Transverse colon (tissue), 4 donors: ENCODE measurements around the gene ISX. TPM values are rescaled to one million over a fixed set of nuclear protein-coding genes. Genes with fewer than 3 reads are reported as not detected.
"Not testable (repeated sequence)": the region's sequence is repeated elsewhere in the genome, so short reads cannot be mapped to it uniquely, and the experiment has no call there.

Source experiments
- DNase-seq: peaks from one replicate; pipeline ENCODE4 v3.0.0-alpha.2; 2019
- H3K27ac ChIP-seq, 4 donors: fragments of 200-600 bp; sonication (generic); 2 replicates each; pipeline ENCODE4 v1.5.1; 2016 to 2018; ENCODE audit warnings: inconsistent platforms in 4 of 4
- H3K27me3 ChIP-seq: fragments of 200-600 bp; sonication (generic); 2 replicates; pipeline ENCODE4 v1.5.1; 2017; ENCODE audit warnings: inconsistent platforms
- H3K36me3 ChIP-seq, 4 donors: fragments of 200-600 bp; sonication (generic); 2 replicates each; pipeline ENCODE4 v1.5.1; 2017 to 2019; ENCODE audit warnings: inconsistent platforms in 4 of 4
- H3K4me1 ChIP-seq, 4 donors: fragments of 200-600 bp; sonication (generic); 2 replicates each; pipeline ENCODE4 v1.5.1; 2017 to 2020; ENCODE audit warnings: inconsistent platforms in 4 of 4
- H3K4me3 ChIP-seq, 4 donors: fragments of 200-600 bp; sonication (generic); 1 replicate in 1 of 4; 2 replicates in 3 of 4; pipeline versions ENCODE4 v1.5.1 to v1.6.1; 2017 to 2019; ENCODE audit warnings: inconsistent platforms in 4 of 4
- H3K9me3 ChIP-seq, 2 donors: fragments of 200-600 bp; sonication (generic); 2 replicates each; pipeline ENCODE4 v1.5.1; 2017 to 2019; ENCODE audit warnings: inconsistent platforms in 2 of 2
- CTCF ChIP-seq, 5 experiments: fragments of 200-600 bp in 3 of 5; fragments of 450-650 bp in 2 of 5; sonication (generic) in 3 of 5; IDR thresholded peaks; 1 replicate in 2 of 5; 2 replicates in 3 of 5; pipeline ENCODE4 v1.5.1; 2016 to 2017; ENCODE audit warnings: antibody characterized with exemption in 5 of 5, inconsistent platforms in 3 of 5, mild to moderate bottlenecking in 2 of 5, moderate library complexity in 1 of 5
- EP300 ChIP-seq: sonication (generic); formaldehyde crosslinking; IDR thresholded peaks from one replicate; pipeline ENCODE4 v1.6.1; 2017; ENCODE audit warnings: antibody characterized with exemption, low read depth
- POLR2A ChIP-seq: fragments of 450-650 bp; IDR thresholded peaks from one replicate; pipeline ENCODE4 v1.6.1; 2016; ENCODE audit warnings: antibody characterized with exemption, mild to moderate bottlenecking, moderate library complexity
- POLR2AphosphoS5 ChIP-seq, 3 donors: sonication (generic); formaldehyde crosslinking; IDR thresholded peaks; one replicate each; pipeline ENCODE4 v1.6.1; 2016; ENCODE audit warnings: antibody characterized with exemption in 3 of 3
- WGBS, 2 donors: methylation state at CpG; one replicate each; pipeline ENCODE4 v1.1.5; 2018; ENCODE audit warnings: low coverage in 1 of 2; 5-methylcytosine and 5-hydroxymethylcytosine counted together
- in situ Hi-C, 4 donors: fragments of 200-750 bp; cut with MboI; loops; one replicate each; pipeline versions ENCODE4 v1.15.0 to v1.15.1; 2017; ENCODE audit warnings: low sequenced_read_pairs in 3 of 4, low pct_ligation_motif_present in 1 of 4, low pct_unique_long_range_greater_than_20kb in 1 of 4
- intact Hi-C: fragments of 100-400 bp; cut with DNase I; formaldehyde crosslinking; loops from one replicate; pipeline ENCODE4 v1.15.1; 2023; ENCODE audit warnings: low total_unique reads
- total RNA-seq, 4 donors: library from RNA; depleted of rRNA; stranded (reverse); fragments of >200 nt; gene quantifications; one replicate each; pipeline ENCODE4 v1.1.0, GENCODE V29; 2016

Gene ISX
- total RNA-seq, 4 donors from 2014 or later: 32.6 to 159 (median 84.4) TPM

- Histone ChIP-seq H3K27ac (peak overlapping the region in 2 of 4 donors; percentile 28 to 39), H3K4me3 (no peak overlapping the region), H3K4me1 (peaks cover 2 to 17% (median 9%) of the 10 kb centered on the region in 4 donors), H3K27me3 (peaks cover 14% of the 10 kb centered on the region), H3K36me3 (no peaks in the 10 kb centered on the region), H3K9me3 (peaks cover 0 to 1% of the 10 kb centered on the region in 2 donors)
- TF ChIP-seq POLR2AphosphoS5 (IDR thresholded peaks at IDR 0.05) (peak in 1 of 3 donors; percentile 25), EP300 (no peak)
- in situ Hi-C loops (loop anchor here in 2 of 4 donors (25.0 kb wide), 1 partner anchor 609 kb away; no protein-coding TSS in a partner anchor), intact Hi-C loops (no loop called here)
- 45 to 50% methylated on average over 1 to 7 of the region's 7 CpGs for WGBS, 2 donors
- peak; percentile 77 for DNase-seq
Observed at GRCh38 chr22:35021161-35021560, 44.8 kb upstream of the ISX start.

- in situ Hi-C loops: loop anchor here in 2 of 4 donors (25.0 kb wide), 1 partner anchor 610 kb away; no protein-coding TSS in a partner anchor
- no peak for DNase-seq
- TF ChIP-seq EP300 (no peak), CTCF (IDR thresholded peaks at IDR 0.05) (no peak), POLR2AphosphoS5 (IDR thresholded peaks at IDR 0.05) (no peak), POLR2A (no peak)
- 83 to 89% methylated on average over 1 to 5 of the region's 5 CpGs for WGBS, 2 donors
- Histone ChIP-seq H3K4me3 (no peak overlapping the region), H3K9me3 (peaks cover 0 to 3% of the 10 kb centered on the region in 2 donors), H3K4me1 (peaks cover 2 to 17% (median 9%) of the 10 kb centered on the region in 4 donors), H3K27ac (no peak overlapping the region), H3K27me3 (peaks cover 14% of the 10 kb centered on the region), H3K36me3 (no peaks in the 10 kb centered on the region)
- intact Hi-C loops: no loop called here
Observed at GRCh38 chr22:35022291-35022690, 43.7 kb upstream of the ISX start.

- in situ Hi-C loops: loop anchor here in 2 of 4 donors (25.0 kb wide), 1 partner anchor 612 kb away; no protein-coding TSS in a partner anchor
- Histone ChIP-seq H3K4me3 (no peak overlapping the region), H3K36me3 (no peaks in the 10 kb centered on the region), H3K9me3 (peaks cover 0 to 3% of the 10 kb centered on the region in 2 donors), H3K27me3 (peaks cover 14% of the 10 kb centered on the region), H3K4me1 (peaks cover 2 to 17% (median 9%) of the 10 kb centered on the region in 4 donors), H3K27ac (no peak overlapping the region)
- TF ChIP-seq POLR2A: no peak
- TF ChIP-seq CTCF (IDR thresholded peaks at IDR 0.05): peak; percentile 75 to 88 (median 84)
- no peak for TF ChIP-seq EP300
- DNase-seq: peak; percentile 78
- 23 to 50% methylated on average over 2 to 25 of the region's 25 CpGs for WGBS, 2 donors
- intact Hi-C loops: no loop called here
Observed at GRCh38 chr22:35023692-35024363, 42.1 kb upstream of the ISX start.

GRCh38 chr22:35024364-35024692 is 41.6 kb upstream of the ISX start:
- H3K27ac ChIP-seq: no peak overlapping the region
- peaks cover 0 to 3% of the 10 kb centered on the region in 2 donors for H3K9me3 ChIP-seq
- H3K4me1 ChIP-seq: peaks cover 2 to 17% (median 9%) of the 10 kb centered on the region in 4 donors
- H3K27me3 ChIP-seq: peaks cover 14% of the 10 kb centered on the region
- TF ChIP-seq EP300: no peak
- TF ChIP-seq CTCF (IDR thresholded peaks at IDR 0.05): peak in 1 of 5 experiments; percentile 1
- TF ChIP-seq POLR2A: no peak
- 39% methylated on average over 16 of the region's 16 CpGs; no CpG with 5 or more reads in 1 of the 2 donors for WGBS, 2 donors
- intact Hi-C loops (no loop called here), in situ Hi-C loops (loop anchor here in 2 of 4 donors (25.0 kb wide), 1 partner anchor 612 kb away; no protein-coding TSS in a partner anchor)
- DNase-seq: no peak
- H3K4me3 ChIP-seq: no peak overlapping the region
- no peaks in the 10 kb centered on the region for H3K36me3 ChIP-seq

- in situ Hi-C loops: loop anchor here in 1 of 4 donors (10.0 kb wide), 1 partner anchor 115 kb away; no protein-coding TSS in a partner anchor
- H3K27ac ChIP-seq, intact Hi-C loops, H3K4me1 ChIP-seq, DNase-seq, H3K4me3 ChIP-seq, H3K36me3 ChIP-seq, H3K9me3 ChIP-seq: not testable (repeated sequence)
- WGBS, 2 donors: 60 to 91% methylated on average over 2 to 3 of the region's 5 CpGs
- peaks cover 14% of the 10 kb centered on the region for H3K27me3 ChIP-seq
Observed at GRCh38 chr22:35030112-35030511, 35.8 kb upstream of the ISX start.
